WERI-Rb-1 (cell line): Measurements from ENCODE around the gene CFH.

Experiments
- DNase-seq: peaks from one replicate; pipeline ENCODE4 v3.0.0-alpha.2; 2020
- H3K27ac ChIP-seq: fragments of 250-450 bp; sonication (Bioruptor Pico); 2 replicates; pipeline ENCODE4 v1.5.1; 2020; ENCODE audit warnings: mild to moderate bottlenecking, moderate library complexity
- H3K27me3 ChIP-seq: fragments of 250-450 bp; sonication (Bioruptor Pico); 2 replicates; pipeline ENCODE4 v1.5.1; 2021; ENCODE audit warnings: mild to moderate bottlenecking, low read depth, moderate library complexity; ENCODE audit not compliant: insufficient read depth, severe bottlenecking
- H3K36me3 ChIP-seq: fragments of 250-450 bp; sonication (Bioruptor Pico); 2 replicates; pipeline ENCODE4 v1.5.1; 2020; ENCODE audit warnings: mild to moderate bottlenecking, moderate library complexity
- H3K4me3 ChIP-seq: 2 replicates; pipeline ENCODE4 v1.5.1; 2011; ENCODE audit warnings: low read depth, mild to moderate bottlenecking, control low read depth, low read length
- H3K9me3 ChIP-seq: fragments of 250-450 bp; sonication (Bioruptor Pico); 2 replicates; pipeline ENCODE4 v1.5.1; 2021; ENCODE audit warnings: mild to moderate bottlenecking, moderate library complexity; ENCODE audit not compliant: severe bottlenecking
- TF ChIP-seq, protein P1 (sequence below): IDR thresholded peaks from 2 replicates; pipeline ENCODE4 v1.5.1; 2011; ENCODE audit warnings: low read depth, mild to moderate bottlenecking, control low read depth, inconsistent platforms, low read length

Gene CFH

DNA sequence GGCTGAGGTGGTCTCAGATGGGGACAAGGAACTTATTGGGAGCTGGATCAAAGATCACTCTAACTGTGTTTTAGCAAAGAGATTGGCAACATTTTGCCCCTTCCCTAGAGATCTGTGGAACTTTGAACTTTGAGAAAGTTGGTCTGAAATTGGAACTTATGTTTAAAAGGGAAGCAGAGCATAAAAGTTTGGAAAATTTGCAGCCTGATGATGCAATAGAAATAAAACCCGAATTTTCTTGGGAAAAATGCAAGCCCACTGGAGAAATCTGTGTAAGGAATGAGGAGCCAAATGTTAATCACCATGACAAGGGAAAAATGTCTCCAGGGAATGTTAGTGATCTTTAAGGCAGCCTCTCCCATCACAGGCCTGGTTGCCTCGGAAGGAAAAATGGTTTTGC lies 17.2 kb downstream of the CFH start:
- H3K9me3 ChIP-seq, result no peaks in the 10 kb centered on the region
- H3K27me3 ChIP-seq, result no peaks in the 10 kb centered on the region

DNA sequence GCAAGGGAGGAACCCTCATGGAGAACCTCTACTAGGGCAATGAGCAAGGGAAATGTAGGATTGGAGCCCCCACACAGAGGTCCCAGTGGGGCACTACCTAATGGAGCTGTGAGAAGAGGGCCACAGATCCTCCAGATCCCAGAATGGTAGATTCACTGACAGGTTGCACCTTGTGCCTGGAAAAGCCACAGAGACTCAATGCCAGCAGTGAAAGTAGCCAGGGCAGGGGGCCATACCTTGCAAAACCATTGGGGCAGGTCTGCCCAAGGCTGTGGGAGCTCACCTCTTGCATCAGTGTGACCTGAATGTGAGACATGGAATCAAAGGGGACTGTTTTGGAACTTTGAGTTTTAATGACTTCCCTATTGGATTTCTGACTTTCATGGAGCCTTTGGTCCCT lies 17.9 kb downstream of the CFH start:
- TF ChIP-seq, protein P1, sequence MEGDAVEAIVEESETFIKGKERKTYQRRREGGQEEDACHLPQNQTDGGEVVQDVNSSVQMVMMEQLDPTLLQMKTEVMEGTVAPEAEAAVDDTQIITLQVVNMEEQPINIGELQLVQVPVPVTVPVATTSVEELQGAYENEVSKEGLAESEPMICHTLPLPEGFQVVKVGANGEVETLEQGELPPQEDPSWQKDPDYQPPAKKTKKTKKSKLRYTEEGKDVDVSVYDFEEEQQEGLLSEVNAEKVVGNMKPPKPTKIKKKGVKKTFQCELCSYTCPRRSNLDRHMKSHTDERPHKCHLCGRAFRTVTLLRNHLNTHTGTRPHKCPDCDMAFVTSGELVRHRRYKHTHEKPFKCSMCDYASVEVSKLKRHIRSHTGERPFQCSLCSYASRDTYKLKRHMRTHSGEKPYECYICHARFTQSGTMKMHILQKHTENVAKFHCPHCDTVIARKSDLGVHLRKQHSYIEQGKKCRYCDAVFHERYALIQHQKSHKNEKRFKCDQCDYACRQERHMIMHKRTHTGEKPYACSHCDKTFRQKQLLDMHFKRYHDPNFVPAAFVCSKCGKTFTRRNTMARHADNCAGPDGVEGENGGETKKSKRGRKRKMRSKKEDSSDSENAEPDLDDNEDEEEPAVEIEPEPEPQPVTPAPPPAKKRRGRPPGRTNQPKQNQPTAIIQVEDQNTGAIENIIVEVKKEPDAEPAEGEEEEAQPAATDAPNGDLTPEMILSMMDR, result no peak
- H3K9me3 ChIP-seq, result no peaks in the 10 kb centered on the region
- H3K4me3 ChIP-seq, result no peak overlapping the region
- H3K36me3 ChIP-seq, result no peaks in the 10 kb centered on the region
- H3K27ac ChIP-seq, result no peak overlapping the region
- H3K27me3 ChIP-seq, result no peaks in the 10 kb centered on the region
- DNase-seq, result no peak

More for the DNA sequence above, 17.2 kb downstream of the CFH start:
- TF ChIP-seq, protein P1, result no peak
- H3K27ac ChIP-seq, result no peak overlapping the region
- no peak for DNase-seq
- no peak overlapping the region for H3K4me3 ChIP-seq
- H3K36me3 ChIP-seq, result no peaks in the 10 kb centered on the region

DNA sequence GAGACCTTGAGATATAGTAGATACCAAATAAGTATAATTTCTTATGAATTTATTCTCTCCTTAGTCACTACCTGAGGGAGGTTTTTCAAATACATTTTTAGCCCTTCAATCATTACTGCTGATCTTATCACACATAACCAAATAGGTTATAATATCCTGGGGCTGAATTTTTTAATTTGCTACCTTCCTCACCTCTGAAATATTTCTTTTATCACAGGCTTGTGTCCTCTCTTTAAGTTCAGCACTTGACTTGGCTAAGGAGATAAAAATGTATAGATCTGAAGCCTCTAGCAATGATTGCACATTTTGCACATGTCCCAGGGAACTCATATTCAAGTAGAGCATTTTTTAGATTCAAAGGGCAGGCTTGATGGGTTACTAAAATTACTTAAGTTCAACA lies 23.1 kb downstream of the CFH start:
- Histone ChIP-seq H3K9me3 (no peaks in the 10 kb centered on the region), H3K36me3 (no peaks in the 10 kb centered on the region), H3K27ac (no peak overlapping the region), H3K27me3 (no peaks in the 10 kb centered on the region), H3K4me3 (no peak overlapping the region)
- TF ChIP-seq, protein P1, result no peak
- DNase-seq, result no peak

DNA sequence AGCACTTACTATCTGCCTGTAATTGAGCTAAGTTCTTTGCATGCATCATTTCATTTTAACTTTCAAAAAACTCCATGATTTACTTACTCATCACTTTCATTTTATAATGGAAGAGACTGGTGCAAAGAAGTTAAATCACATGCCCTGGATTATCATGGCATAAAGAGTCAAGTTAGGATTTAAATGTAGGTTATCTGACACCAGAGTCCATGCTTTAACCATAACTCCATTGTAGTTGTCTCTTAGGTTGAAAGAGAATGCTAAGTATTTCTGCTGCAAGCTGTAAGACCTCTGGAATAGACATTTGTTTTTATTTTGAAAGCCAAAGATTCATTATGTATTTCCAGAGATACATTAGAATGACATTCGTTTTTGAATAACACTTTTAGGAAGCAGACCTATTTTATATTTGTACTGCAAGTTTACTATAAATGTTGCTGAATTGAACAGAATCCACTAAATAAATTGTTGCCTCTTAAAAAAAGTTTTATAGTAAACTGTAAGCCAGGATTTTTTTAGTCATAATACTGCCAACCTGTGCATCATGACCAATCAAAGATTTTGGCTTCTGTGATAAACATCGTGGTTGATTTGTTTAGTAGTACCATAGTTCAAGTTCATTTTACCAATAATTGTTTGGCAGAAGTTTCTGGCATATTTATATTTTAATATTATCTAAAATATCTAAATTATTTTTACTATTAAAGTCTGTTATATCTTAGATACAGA lies 26.1 kb downstream of the CFH start:
- H3K9me3 ChIP-seq, result no peaks in the 10 kb centered on the region
- H3K4me3 ChIP-seq, result no peak overlapping the region
- TF ChIP-seq, protein P1, result no peak
- no peaks in the 10 kb centered on the region for H3K27me3 ChIP-seq
- no peak for DNase-seq
- no peaks in the 10 kb centered on the region for H3K36me3 ChIP-seq
- H3K27ac ChIP-seq, result no peak overlapping the region

DNA sequence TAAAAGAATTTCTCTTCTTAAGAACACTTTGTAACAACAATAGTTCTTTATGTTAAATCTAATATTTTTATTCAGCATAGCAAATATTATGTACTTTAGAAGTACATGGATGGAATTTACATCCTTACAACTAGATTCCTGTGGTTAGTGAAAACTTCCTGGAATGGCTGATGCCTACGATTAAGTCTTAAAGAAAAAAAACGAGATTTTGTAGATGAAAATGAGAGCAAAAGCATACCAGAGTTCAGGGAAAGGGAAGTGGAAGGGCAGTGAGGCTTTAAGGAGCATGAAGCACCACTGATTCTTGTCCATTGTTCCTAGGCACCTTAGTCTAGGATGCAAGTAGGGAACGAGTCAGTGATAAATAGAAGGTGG lies 26.7 kb downstream of the CFH start:
- Histone ChIP-seq H3K4me3 (no peak overlapping the region), H3K9me3 (no peaks in the 10 kb centered on the region), H3K36me3 (no peaks in the 10 kb centered on the region), H3K27me3 (no peaks in the 10 kb centered on the region), H3K27ac (no peak overlapping the region)
- no peak for DNase-seq
- TF ChIP-seq, protein P1, result no peak

DNA sequence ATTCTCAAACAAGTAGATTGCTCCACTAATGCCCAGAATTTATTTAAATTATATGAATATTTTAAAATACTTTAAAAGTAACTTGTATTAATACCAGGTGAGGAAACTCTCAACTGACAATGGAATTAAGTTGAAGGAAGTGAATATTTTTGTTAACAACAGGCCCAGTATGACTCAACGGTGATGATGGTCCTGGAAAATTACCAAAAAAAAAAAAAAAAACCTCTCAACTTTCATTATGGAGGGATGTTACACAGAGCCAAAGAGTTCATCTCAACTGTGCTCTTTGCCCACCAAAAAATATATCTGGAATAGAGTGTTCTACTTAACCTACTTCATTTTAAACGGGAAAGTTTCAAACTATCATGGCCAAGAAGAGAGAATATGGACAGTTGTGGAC lies 28.3 kb downstream of the CFH start:
- TF ChIP-seq, protein P1, result no peak
- Histone ChIP-seq H3K9me3 (no peaks in the 10 kb centered on the region), H3K27ac (no peak overlapping the region), H3K36me3 (no peaks in the 10 kb centered on the region), H3K4me3 (no peak overlapping the region), H3K27me3 (no peaks in the 10 kb centered on the region)
- no peak for DNase-seq
